Erythroblast (primary cell): ENCODE measurements around the gene PYCARD.
"Not testable (repeated sequence)": the region's sequence is repeated elsewhere in the genome, so short reads cannot be mapped to it uniquely, and the experiment has no call there.

Experiments
- DNase-seq, 2 experiments: peaks; one replicate each; lab custom pipeline; 2025; lab: John Stamatoyannopoulos, UW
- GATA1 ChIP-seq: IDR thresholded peaks from 2 replicates; pipeline ENCODE4 v1.6.1; 2011; ENCODE audit warnings: low read depth, mild to moderate bottlenecking, control low read depth, low read length, moderate library complexity
- POLR2A ChIP-seq: IDR thresholded peaks from 2 replicates; pipeline ENCODE4 v1.6.1; 2011; ENCODE audit warnings: mild to moderate bottlenecking, low read length

The PYCARD gene

DNA sequence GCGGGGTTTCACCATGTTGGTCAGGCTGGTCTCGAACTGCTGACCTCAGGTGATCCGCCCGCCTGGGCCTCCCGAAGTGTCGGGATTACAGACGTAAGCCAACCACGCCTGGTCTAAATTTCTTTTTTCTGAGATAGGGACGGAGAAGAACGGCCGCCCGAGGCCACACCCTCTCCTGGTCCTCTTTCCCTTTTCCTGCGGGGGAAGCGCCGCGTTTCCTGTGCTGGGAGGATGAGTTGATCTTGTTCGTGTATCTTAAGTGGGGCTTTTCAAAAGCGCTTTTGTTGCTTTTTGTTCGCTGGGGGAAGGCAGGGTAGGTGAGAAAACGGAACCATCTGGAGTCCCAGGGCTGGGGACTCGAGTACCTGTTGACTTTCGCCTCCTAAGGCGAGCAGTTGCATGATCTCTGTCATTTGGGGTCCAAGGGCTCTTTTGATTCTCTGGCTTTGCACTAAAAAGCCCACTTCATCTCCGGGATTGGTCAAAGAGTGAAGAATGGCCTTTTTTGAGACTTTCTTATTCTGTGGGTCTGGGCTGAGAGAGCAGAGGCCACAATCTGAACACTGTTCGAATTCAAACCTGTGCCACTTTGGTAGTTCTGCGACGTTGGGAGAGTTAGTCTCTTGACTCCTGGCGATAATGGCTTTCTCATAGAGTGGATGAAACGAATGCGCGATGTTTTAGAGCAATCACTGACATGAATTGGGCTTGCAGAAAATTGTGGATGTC lies 21.3 kb downstream of the PYCARD start:
- peak; percentile 72 to 74 for DNase-seq
- TF ChIP-seq GATA1 (no peak), POLR2A (no peak)

DNA sequence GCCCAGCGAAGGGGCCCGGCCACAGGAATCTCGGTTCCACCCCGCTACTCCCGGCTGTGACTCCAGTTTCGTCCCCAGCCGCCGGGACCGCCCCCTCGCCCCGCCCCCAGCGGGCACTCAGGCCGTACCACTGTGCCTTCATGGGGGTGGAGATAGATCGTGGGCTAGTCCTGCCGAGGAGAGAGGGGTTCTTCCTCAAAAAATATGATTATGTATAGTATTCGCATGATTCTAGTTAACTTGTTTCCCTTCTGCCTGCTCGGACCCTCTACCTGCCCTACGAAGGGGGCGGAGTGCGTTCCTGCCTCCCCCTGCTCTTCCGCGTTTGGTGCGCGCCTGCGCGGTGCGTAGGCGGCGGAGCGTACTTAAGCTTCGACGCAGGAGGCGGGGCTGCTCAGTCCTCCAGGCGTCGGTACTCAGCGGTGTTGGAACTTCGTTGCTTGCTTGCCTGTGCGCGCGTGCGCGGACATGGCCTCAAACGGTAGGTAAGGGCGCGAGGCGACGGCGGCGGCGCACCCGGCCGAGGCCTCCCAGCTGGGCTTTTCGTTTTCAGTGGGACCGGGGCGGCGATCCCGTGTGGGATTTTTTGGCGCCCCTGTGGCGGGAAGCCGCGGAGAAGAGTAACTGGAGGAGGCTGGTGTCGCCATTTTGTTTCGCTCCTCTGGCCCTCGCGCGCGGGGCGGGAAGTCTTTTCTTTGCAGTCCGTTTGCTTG lies 22.7 kb downstream of the PYCARD start, which contains the start of gene FUS:
TSS of gene FUS (plus strand) at position 393 of the 713 bp plus-strand sequence. CDS start at position 469, 76 bp downstream.
- TF ChIP-seq GATA1 (no peak), POLR2A (peak; percentile 100)
- DNase-seq: peak; percentile 94 to 98

DNA sequence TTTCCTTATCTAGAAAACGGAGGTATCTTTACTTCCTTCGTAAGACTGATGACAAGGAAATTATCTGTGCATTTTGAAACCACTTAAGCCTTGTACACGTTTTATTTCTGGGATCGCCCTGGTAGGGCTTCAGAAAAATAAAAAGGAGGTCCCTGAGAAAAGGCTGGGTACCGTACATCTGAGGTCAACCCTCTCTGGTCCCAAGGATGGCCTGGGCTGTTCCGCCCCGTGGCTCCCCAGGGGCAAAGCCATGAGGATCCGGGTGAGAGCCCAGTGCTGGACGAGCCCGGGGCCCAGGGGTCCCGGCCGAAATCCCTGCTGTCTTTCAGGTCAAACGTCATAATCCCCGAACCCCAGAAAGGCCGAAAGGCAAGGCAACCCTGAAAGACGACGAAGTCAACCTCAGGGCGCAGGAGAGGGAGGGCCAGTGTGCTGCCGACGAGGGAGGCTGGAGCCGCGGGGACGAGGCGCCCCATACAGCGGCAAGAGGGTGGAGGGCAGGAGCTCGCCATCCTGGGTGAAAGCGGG lies 23.3 kb downstream of the PYCARD start:
- DNase-seq: no peak
- no peak for TF ChIP-seq POLR2A
- TF ChIP-seq GATA1: no peak

DNA sequence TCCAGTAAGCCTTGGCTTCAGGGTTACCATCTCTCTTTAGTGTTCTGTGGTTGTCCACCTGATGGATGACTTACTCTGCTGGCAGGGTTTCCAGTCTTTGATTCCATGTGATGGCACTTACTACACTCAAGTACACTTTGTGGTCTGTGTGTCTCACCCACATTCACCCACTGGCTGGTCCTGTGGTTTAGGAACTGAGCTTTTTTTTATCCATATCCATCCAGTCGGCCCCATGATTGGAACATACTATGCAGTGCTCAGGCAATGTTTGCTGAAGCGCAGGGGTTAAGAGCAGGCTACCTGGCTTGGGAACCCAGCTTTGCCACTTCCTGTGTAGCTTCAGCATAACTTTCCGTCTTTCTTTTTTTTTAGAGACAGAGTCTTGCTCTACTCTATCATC lies 25.4 kb downstream of the PYCARD start:
- TF ChIP-seq POLR2A (no peak), GATA1 (no peak)

DNA sequence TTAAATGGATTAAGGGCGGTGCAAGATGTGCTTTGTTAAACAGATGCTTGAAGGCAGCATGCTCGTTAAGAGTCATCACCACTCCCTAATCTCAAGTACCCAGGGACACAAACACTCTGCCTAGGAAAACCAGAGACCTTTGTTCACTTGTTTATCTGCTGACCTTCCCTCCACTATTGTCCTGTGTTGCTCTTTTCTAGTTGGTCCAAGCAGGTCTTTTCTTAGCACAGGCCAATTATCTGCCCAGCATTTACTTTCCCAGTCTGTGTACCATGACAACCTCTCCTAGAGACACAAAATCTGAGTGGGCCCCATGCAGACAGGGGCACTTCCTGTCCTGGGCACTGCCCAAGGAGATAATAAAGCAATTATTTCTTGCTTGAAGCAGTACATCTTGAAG lies 32.5 kb downstream of the PYCARD start:
- not testable (repeated sequence) for DNase-seq

More for the DNA sequence above, 25.4 kb downstream of the PYCARD start:
- no peak for DNase-seq

DNA sequence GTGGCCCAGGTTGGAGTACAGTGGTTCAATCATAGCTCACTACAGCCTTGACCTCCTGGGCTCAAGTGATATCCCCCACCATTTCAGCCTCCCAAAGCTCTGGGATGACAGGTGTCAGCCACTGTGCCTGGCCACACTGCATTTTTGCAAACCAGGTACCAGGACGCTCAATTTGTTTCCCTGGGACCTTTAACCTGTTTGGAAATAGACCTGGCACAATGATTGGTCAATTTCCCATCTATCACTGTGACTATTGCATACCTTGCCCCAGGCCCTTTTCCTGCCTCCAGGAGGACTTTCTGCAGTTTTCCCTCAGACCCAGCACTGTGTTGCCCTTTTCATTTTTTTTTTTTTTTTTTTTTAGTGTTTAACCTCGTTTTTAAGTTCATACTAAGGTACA lies 33.7 kb downstream of the PYCARD start:
- no peak for DNase-seq
- TF ChIP-seq POLR2A (no peak), GATA1 (no peak)

DNA sequence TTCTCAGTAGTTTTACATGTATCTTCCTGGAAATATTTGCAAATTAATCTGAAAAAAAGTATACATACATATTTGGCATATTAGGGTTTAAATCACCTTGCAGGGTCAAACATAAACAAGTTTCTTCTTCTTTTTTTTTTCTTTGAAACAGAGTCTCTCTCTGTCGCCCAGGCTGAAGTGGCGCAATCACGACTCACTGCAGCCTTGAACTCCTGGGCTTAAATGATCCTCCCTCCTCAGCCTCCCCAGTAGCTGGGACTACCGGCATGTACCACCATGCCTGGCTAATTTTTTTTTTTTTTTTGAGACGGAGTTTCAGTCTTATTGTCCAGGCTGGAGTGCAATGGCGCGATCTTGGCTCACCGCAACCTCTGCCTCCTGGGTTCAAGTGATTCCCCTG lies 35.2 kb downstream of the PYCARD start:
- no peak for DNase-seq
- TF ChIP-seq GATA1 (no peak), POLR2A (no peak)

DNA sequence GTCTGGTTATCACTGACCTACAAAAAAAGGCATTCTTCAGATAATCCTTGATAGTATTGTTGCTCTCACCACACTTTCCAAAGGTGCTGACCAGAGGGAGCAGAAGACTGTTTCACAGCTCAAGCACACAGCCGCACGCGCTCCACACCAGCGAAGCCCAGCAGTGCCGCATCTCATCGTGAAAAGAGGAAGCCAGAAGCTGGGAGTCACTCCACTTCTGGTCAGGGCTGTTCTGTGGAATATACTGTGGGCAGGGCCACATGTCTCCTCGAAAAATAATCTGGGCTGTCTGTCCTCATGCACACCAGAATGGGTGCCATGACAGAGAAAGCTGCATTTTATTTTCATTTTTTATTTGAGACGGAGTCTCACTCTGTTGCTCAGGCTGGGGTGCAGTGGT lies 45.4 kb downstream of the PYCARD start:
- no peak for DNase-seq
- TF ChIP-seq GATA1: no peak
- no peak for TF ChIP-seq POLR2A
